K562 (cell line): ENCODE data around the gene CSE1L. TPM values are rescaled to one million over a fixed set of nuclear protein-coding genes. Genes with fewer than 3 reads are reported as not detected.

Experiments
- ATAC-seq: fragments of 200-7000 bp; cut with Tn5 transposase; 3 replicates; pipeline ENCODE4 v1.9.1; 2020; ENCODE audit warnings: moderate library complexity
- BruUV-seq: library from RNA; stranded (reverse); fragments of 400-500 nt; replicated peaks from 2 replicates; lab custom pipeline; 2021; lab: Mats Ljungman, UMichigan
- CTCF ChIA-PET: fragments of 300-600 bp; formaldehyde crosslinking; extraction: SDS; loops from one replicate; lab custom pipeline; 2021; ENCODE audit warnings: low intra/inter-chr PET ratio; lab: Yijun Ruan, JAX
- POLR2A ChIA-PET: fragments of 300-600, 350-650 bp; sonication (Branson Sonifier 250); formaldehyde crosslinking; extraction: SDS; loops from one replicate; lab custom pipeline; 2021; ENCODE audit warnings: antibody characterized with exemption, inconsistent platforms; lab: Yijun Ruan, JAX
- DNase-seq, 4 experiments: peaks; one replicate each; pipeline versions ENCODE4 v3.0.0 to v3.0.0-alpha.2; 2011 to 2018; ENCODE audit warnings: low spot score in 3 of 4, mixed read lengths in 3 of 4; ENCODE audit errors: extremely low read depth in 1 of 4
- FAIRE-seq: peaks from 2 replicates; lab custom pipeline; 2011; peaks lifted over from hg19 to GRCh38; lab: Jason Lieb, UNC
- H2AFZ ChIP-seq: 2 replicates; pipeline ENCODE4 v1.6.0; 2011; ENCODE audit warnings: low read depth, low read length, control low read depth, inconsistent platforms
- H3K27ac ChIP-seq: fragments of 200-600 bp; 3 replicates; pipeline ENCODE4 v1.8.0; 2011; ENCODE audit warnings: low read depth, mild to moderate bottlenecking, control low read depth, inconsistent platforms, low read length, moderate library complexity, mixed read lengths; ENCODE audit errors: extremely low read depth
- H3K27me3 ChIP-seq, 2 experiments: fragments of 300-600 bp in 1 of 2; 2 replicates in 1 of 2; 3 replicates in 1 of 2; pipeline versions ENCODE4 v1.6.0 to v1.8.0; 2011; ENCODE audit warnings: inconsistent platforms in 2 of 2, low read length in 2 of 2, mild to moderate bottlenecking in 1 of 2, mixed read lengths in 1 of 2, moderate library complexity in 1 of 2; ENCODE audit not compliant: control insufficient read depth in 2 of 2, insufficient read depth in 2 of 2
- H3K36me3 ChIP-seq: fragments of 300-600 bp; 3 replicates; pipeline ENCODE4 v1.8.0; 2011; ENCODE audit warnings: mild to moderate bottlenecking, low read length, inconsistent platforms; ENCODE audit not compliant: control insufficient read depth, insufficient read depth
- H3K4me1 ChIP-seq, 2 experiments: fragments of 200-600 bp in 1 of 2; replicated peaks in 1 of 2; 2 replicates in 1 of 2; 3 replicates in 1 of 2; pipeline versions ENCODE4 v1.5.1 to v1.8.0; 2011; ENCODE audit warnings: inconsistent platforms in 2 of 2, low read length in 2 of 2, mild to moderate bottlenecking in 1 of 2, mixed read lengths in 1 of 2, moderate library complexity in 1 of 2; ENCODE audit not compliant: control insufficient read depth in 2 of 2, insufficient read depth in 2 of 2
- H3K4me2 ChIP-seq: 2 replicates; pipeline ENCODE4 v1.6.1; 2011; ENCODE audit warnings: low read length, control low read depth, inconsistent platforms, mixed read lengths; ENCODE audit not compliant: insufficient read depth
- H3K4me3 ChIP-seq: fragments of 200-600 bp; sonication (generic), shearing (Covaris generic); 2 replicates; pipeline ENCODE4 v1.5.1; 2016; ENCODE audit warnings: control low read depth, inconsistent platforms
- H3K79me2 ChIP-seq: fragments of 200-600 bp; 3 replicates; pipeline ENCODE4 v1.8.0; 2011; ENCODE audit warnings: low read length, inconsistent platforms; ENCODE audit not compliant: control insufficient read depth, insufficient read depth
- H3K9ac ChIP-seq, 2 experiments: 2 replicates each; pipeline versions ENCODE4 v1.6.0 to v1.6.1; 2011; ENCODE audit warnings: low read depth in 2 of 2, low read length in 2 of 2, control low read depth in 1 of 2, inconsistent platforms in 1 of 2, mild to moderate bottlenecking in 1 of 2, mixed read lengths in 1 of 2; ENCODE audit not compliant: insufficient read depth in 1 of 2
- H3K9me1 ChIP-seq: one replicate; pipeline ENCODE4 v1.6.0; 2011; ENCODE audit warnings: inconsistent platforms, mild to moderate bottlenecking, low read length, moderate library complexity; ENCODE audit not compliant: control insufficient read depth, insufficient read depth
- H3K9me3 ChIP-seq: replicated peaks from 2 replicates; pipeline ENCODE4 v1.5.1; 2011; ENCODE audit warnings: low read depth, low read length, inconsistent platforms; ENCODE audit not compliant: control insufficient read depth, insufficient read depth
- H4K20me1 ChIP-seq: replicated peaks from 2 replicates; pipeline ENCODE4 v1.6.1; 2011; ENCODE audit warnings: low read length, inconsistent platforms, mixed read lengths; ENCODE audit not compliant: control insufficient read depth, insufficient read depth
- ARHGAP35 ChIP-seq: fragments of 450-650 bp; IDR thresholded peaks from 2 replicates; pipeline ENCODE4 v1.6.1; 2018; ENCODE audit not compliant: partially characterized antibody
- PCBP1 ChIP-seq: fragments of 200-400 bp; formaldehyde crosslinking; IDR thresholded peaks from 2 replicates; pipeline ENCODE4 v1.6.1; 2018; ENCODE audit warnings: mild to moderate bottlenecking, low read depth, low read length; ENCODE audit not compliant: poor library complexity, severe bottlenecking
- POLR2AphosphoS5 ChIP-seq: IDR thresholded peaks from 2 replicates; pipeline ENCODE4 v1.6.1; 2011; ENCODE audit warnings: mild to moderate bottlenecking, low read depth, low read length, moderate library complexity; ENCODE audit not compliant: control insufficient read depth, insufficient read depth
- POLR3A ChIP-seq: IDR thresholded peaks from 2 replicates; pipeline ENCODE4 v1.6.1; 2011; ENCODE audit warnings: borderline replicate concordance, mild to moderate bottlenecking, moderate library complexity; ENCODE audit not compliant: insufficient read length, insufficient read depth; ENCODE audit errors: extremely low read depth
- PTTG1 ChIP-seq: fragments of 450-650 bp; IDR thresholded peaks from 2 replicates; pipeline ENCODE4 v1.6.1; 2016; ENCODE audit warnings: low read depth, mild to moderate bottlenecking, missing genetic modification characterization, missing compliant biosample characterization
- SRSF9 ChIP-seq: fragments of 200-400 bp; formaldehyde crosslinking; IDR thresholded peaks from 2 replicates; pipeline ENCODE4 v1.6.1; 2017; ENCODE audit warnings: low read depth, low read length, borderline replicate concordance
- STAT5B ChIP-seq: fragments of 250-450 bp; sonication (Bioruptor Pico); IDR thresholded peaks from 2 replicates; pipeline ENCODE4 v1.8.0; 2021; ENCODE audit warnings: mild to moderate bottlenecking, inconsistent platforms
- TARDBP ChIP-seq: fragments of 450-650 bp; IDR thresholded peaks from 2 replicates; pipeline ENCODE4 v1.6.1; 2016
- TFAM ChIP-seq: fragments of 250-450 bp; sonication (Bioruptor Pico); conservative IDR thresholded peaks from 2 replicates; pipeline ENCODE4 v1.5.0; 2021; ENCODE audit warnings: mild to moderate bottlenecking, moderate library complexity
- THAP12 ChIP-seq: fragments of 250-450 bp; sonication (Bioruptor Pico); IDR thresholded peaks from 2 replicates; pipeline ENCODE4 v1.9.0; 2021; ENCODE audit warnings: mild to moderate bottlenecking, inconsistent platforms
- ZNF253 ChIP-seq: fragments of 250-450 bp; sonication (Bioruptor Pico); conservative IDR thresholded peaks from 2 replicates; pipeline ENCODE4 v1.6.1; 2021; ENCODE audit warnings: mild to moderate bottlenecking
- WGBS: fragments of 100-300 bp; shearing (Covaris generic); methylation state at CpG from one replicate; pipeline ENCODE4 v1.1.6; 2016; ENCODE audit warnings: low coverage, mixed read lengths; ENCODE audit not compliant: insufficient coverage; ENCODE audit errors: missing lambda C conversion rate; 5-methylcytosine and 5-hydroxymethylcytosine counted together
- in situ Hi-C: fragments of 300-500 bp; cut with MboI; formaldehyde crosslinking; loops from 4 replicates; pipeline ENCODE4 v1.15.0; 2018; ENCODE audit warnings: inconsistent platforms, mixed read lengths
- intact Hi-C: fragments of 100-400 bp; cut with micrococcal nuclease; formaldehyde crosslinking; loops from 2 replicates; pipeline ENCODE4 v1.14.2; 2022
- polyA plus RNA-seq, 8 experiments: library from polyadenylated mRNA; depleted of rRNA in 4 of 8; stranded (reverse) in 5 of 8; unstranded in 3 of 8; fragments of >200 nt; fragmentation: Nextera tagmentation in 2 of 8; fragmentation: Illumina TruSeq in 1 of 8; extraction: Ambion mirVana in 2 of 8; extraction: Trizol in 1 of 8; gene quantifications; 2 replicates each; pipeline versions ENCODE4 v1.2.1 to v1.2.3, GENCODE V29; 2011 to 2014; ENCODE audit warnings: inconsistent platforms in 1 of 8, missing spikeins in 1 of 8
- total RNA-seq, 7 experiments: library from RNA; depleted of rRNA in 6 of 7; stranded (reverse); fragments of >200 nt in 6 of 7; fragmentation: Illumina TruSeq in 2 of 7; extraction: Trizol in 2 of 7; gene quantifications; 2 replicates each; pipeline versions ENCODE4 v1.2.1 to v1.2.3, GENCODE V29; 2011 to 2021; ENCODE audit warnings: low replicate concordance in 1 of 7
- TF ChIP-seq, protein P1 (sequence below): fragments of 450-650 bp; conservative IDR thresholded peaks from 2 replicates; pipeline ENCODE4 v1.6.1; 2016; ENCODE audit warnings: missing genetic modification characterization, low read depth, mild to moderate bottlenecking, missing compliant biosample characterization, moderate library complexity
- TF ChIP-seq, protein P2 (sequence below): fragments of 150-350 bp; IDR thresholded peaks from 2 replicates; pipeline ENCODE4 v1.6.1; 2014; ENCODE audit warnings: low read depth, mild to moderate bottlenecking, low read length, borderline replicate concordance
- TF ChIP-seq, protein P3 (sequence below): fragments of 450-650 bp; formaldehyde crosslinking; conservative IDR thresholded peaks from 2 replicates; pipeline ENCODE4 v1.4.0; 2022; ENCODE audit warnings: mild to moderate bottlenecking, missing genetic modification characterization

The CSE1L gene
- total and polyA plus RNA-seq, 9 of the 15 experiments (the other 6 are each of a cell fraction or from before 2014, with no cell fraction given): 138 to 280 (median 209) TPM

DNA sequence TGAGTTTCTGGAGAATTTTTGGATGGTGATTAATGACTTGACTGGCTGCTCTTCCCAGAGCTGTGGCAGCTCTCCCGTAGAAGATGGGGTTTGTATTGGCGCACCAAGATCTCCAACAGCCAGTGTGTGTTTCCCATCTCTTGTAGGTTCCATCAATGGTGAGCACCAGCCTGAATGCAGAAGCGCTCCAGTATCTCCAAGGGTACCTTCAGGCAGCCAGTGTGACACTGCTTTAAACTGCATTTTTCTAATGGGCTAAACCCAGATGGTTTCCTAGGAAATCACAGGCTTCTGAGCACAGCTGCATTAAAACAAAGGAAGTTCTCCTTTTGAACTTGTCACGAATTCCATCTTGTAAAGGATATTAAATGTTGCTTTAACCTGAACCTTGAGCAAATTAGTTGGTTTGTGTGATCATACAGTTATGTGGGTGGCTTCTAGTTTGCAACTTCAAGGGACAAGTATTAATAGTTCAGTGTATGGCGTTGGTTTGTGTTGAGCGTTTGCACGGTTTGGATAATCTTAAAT lies 50.2 kb downstream of the CSE1L start:
- H3K4me2 ChIP-seq: no peak overlapping the region
- POLR2A ChIA-PET: no interaction called here
- H3K27ac ChIP-seq: no peak overlapping the region
- H3K4me3 ChIP-seq: no peak overlapping the region
- WGBS: 95% methylated on average over 7 of the region's 7 CpGs
- DNase-seq (no peak), ATAC-seq (no peak), FAIRE-seq (no peak)
- no peak overlapping the region for H2AFZ ChIP-seq
- H3K36me3 ChIP-seq: peaks cover 88% of the 10 kb centered on the region
- H4K20me1 ChIP-seq: 0 out of 2 replicates have a peak, but pooled peaks cover 6% of the 10 kb centered on the region
- H3K9me3 ChIP-seq: no peaks in the 10 kb centered on the region
- intact Hi-C loops: loop anchor here (10.0 kb wide), 1 partner anchor 111 kb away; no protein-coding TSS in a partner anchor
- H3K4me1 ChIP-seq: no peaks in the 10 kb centered on the region; a peak in 1 of 5 replicates
- H3K9me1 ChIP-seq: no peaks in the 10 kb centered on the region
- H3K9ac ChIP-seq: no peak overlapping the region
- peaks cover 10% of the 10 kb centered on the region; the same call in 2 of the 3 replicates for H3K79me2 ChIP-seq
- H3K27me3 ChIP-seq: no peaks in the 10 kb centered on the region
- in situ Hi-C loops: no loop called here
- CTCF ChIA-PET: no interaction called here
- no TSS peak for BruUV-seq
- TF ChIP-seq TFAM: no peak
- TF ChIP-seq, protein P1, sequence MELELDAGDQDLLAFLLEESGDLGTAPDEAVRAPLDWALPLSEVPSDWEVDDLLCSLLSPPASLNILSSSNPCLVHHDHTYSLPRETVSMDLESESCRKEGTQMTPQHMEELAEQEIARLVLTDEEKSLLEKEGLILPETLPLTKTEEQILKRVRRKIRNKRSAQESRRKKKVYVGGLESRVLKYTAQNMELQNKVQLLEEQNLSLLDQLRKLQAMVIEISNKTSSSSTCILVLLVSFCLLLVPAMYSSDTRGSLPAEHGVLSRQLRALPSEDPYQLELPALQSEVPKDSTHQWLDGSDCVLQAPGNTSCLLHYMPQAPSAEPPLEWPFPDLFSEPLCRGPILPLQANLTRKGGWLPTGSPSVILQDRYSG: no peak
- TF ChIP-seq STAT5B (CRISPR knock-in tag): no peak
- TF ChIP-seq POLR3A: no peak
- TF ChIP-seq PTTG1 (tag): no peak
- no peak for TF ChIP-seq TARDBP
- TF ChIP-seq ARHGAP35: no peak
- no peak for TF ChIP-seq THAP12 (CRISPR knock-in tag)
- TF ChIP-seq, protein P2, sequence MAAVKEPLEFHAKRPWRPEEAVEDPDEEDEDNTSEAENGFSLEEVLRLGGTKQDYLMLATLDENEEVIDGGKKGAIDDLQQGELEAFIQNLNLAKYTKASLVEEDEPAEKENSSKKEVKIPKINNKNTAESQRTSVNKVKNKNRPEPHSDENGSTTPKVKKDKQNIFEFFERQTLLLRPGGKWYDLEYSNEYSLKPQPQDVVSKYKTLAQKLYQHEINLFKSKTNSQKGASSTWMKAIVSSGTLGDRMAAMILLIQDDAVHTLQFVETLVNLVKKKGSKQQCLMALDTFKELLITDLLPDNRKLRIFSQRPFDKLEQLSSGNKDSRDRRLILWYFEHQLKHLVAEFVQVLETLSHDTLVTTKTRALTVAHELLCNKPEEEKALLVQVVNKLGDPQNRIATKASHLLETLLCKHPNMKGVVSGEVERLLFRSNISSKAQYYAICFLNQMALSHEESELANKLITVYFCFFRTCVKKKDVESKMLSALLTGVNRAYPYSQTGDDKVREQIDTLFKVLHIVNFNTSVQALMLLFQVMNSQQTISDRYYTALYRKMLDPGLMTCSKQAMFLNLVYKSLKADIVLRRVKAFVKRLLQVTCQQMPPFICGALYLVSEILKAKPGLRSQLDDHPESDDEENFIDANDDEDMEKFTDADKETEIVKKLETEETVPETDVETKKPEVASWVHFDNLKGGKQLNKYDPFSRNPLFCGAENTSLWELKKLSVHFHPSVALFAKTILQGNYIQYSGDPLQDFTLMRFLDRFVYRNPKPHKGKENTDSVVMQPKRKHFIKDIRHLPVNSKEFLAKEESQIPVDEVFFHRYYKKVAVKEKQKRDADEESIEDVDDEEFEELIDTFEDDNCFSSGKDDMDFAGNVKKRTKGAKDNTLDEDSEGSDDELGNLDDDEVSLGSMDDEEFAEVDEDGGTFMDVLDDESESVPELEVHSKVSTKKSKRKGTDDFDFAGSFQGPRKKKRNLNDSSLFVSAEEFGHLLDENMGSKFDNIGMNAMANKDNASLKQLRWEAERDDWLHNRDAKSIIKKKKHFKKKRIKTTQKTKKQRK: no peak
- no peak for TF ChIP-seq POLR2AphosphoS5
- no peak for TF ChIP-seq PCBP1
- TF ChIP-seq, protein P3, sequence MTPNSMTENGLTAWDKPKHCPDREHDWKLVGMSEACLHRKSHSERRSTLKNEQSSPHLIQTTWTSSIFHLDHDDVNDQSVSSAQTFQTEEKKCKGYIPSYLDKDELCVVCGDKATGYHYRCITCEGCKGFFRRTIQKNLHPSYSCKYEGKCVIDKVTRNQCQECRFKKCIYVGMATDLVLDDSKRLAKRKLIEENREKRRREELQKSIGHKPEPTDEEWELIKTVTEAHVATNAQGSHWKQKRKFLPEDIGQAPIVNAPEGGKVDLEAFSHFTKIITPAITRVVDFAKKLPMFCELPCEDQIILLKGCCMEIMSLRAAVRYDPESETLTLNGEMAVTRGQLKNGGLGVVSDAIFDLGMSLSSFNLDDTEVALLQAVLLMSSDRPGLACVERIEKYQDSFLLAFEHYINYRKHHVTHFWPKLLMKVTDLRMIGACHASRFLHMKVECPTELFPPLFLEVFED (CRISPR knock-in tag): no peak
- no peak for TF ChIP-seq ZNF253 (CRISPR knock-in tag)
- TF ChIP-seq SRSF9: no peak
